ENCODE measurements around the gene SLC23A2.

DNA sequence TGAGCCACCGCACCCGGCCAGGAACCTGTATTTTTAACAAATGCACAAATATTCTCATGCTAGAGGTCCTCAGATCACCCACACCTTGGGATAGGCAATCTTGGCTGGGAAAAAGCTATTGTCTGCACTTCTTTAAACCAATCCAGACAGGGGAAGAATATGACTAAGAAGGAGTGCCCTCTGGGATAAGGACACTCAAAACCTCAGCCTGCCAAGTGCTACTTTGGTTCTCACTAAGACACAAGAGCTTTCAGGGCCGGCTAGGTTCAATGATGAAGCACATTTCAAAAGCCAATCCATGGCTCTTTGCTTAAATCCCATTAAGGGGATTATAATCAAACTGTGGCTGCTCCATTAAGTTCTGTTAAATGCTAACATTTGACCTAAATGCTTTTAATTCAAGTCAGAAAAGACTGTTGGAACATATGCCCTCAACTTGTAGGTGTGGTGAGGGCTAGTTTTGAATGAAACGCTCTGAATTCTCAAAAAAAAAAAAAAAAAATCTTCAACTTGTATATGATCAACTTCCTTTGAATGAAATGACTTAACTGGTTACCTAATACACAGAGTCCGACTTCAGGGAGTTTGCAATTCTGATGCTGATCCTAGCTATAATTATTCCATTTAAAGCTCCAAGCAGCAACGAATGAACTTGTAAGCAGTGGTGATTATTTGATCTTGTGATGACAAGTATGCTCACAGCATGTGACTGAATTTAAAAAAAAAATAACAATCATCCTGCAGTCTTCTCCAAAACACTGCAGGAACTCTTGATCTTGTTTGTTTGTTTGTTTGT is 56.6 kb downstream of the SLC23A2 start:
- TF ChIP-seq EZH2phosphoT487 (IDR thresholded peaks at IDR 0.05; ENCODE audit: insufficient read depth, low read depth) = no peak
- no peak for TF ChIP-seq EZH2 (IDR thresholded peaks at IDR 0.05; ENCODE audit: insufficient read depth, poor library complexity, severe bottlenecking)
